HCT116 (cell line): ENCODE results near the gene BOD1.

Source experiments
- ATF3 ChIP-seq: IDR thresholded peaks from 2 replicates; pipeline ENCODE4 v1.6.1; 2012
- CTCF ChIP-seq, 3 experiments: fragments of 200-600 bp in 1 of 3; sonication (generic) in 1 of 3; IDR thresholded peaks in 2 of 3; conservative IDR thresholded peaks in 1 of 3; 2 replicates each; pipeline ENCODE4 v1.5.1; 2012 to 2017; ENCODE audit warnings: low read depth in 2 of 3, low read length in 2 of 3, antibody characterized with exemption in 1 of 3, borderline replicate concordance in 1 of 3, control low read depth in 1 of 3, mild to moderate bottlenecking in 1 of 3, mixed read lengths in 1 of 3, mixed run types in 1 of 3, moderate library complexity in 1 of 3; ENCODE audit not compliant: insufficient read depth in 1 of 3
- EZH2 ChIP-seq: fragments of 200-600 bp; sonication (generic); IDR thresholded peaks from 2 replicates; pipeline ENCODE4 v1.6.1; 2017; ENCODE audit warnings: antibody characterized with exemption, mixed run types
- EZH2phosphoT487 ChIP-seq: fragments of 200-600 bp; IDR thresholded peaks from 2 replicates; pipeline ENCODE4 v1.6.1; 2018; ENCODE audit warnings: antibody characterized with exemption, borderline replicate concordance
- POLR2A ChIP-seq: IDR thresholded peaks from 2 replicates; pipeline ENCODE4 v1.7.0; 2011; ENCODE audit warnings: borderline replicate concordance; ENCODE audit not compliant: insufficient read depth, insufficient read length; ENCODE audit errors: extremely low read depth
- POLR2AphosphoS5 ChIP-seq: IDR thresholded peaks from 2 replicates; pipeline ENCODE4 v1.6.1; 2011; ENCODE audit warnings: mild to moderate bottlenecking, low read depth, low read length, moderate library complexity
- RAD21 ChIP-seq: IDR thresholded peaks from 2 replicates; pipeline ENCODE4 v1.6.1; 2012; ENCODE audit warnings: low read depth, mild to moderate bottlenecking
- SIN3A ChIP-seq: IDR thresholded peaks from 2 replicates; pipeline ENCODE4 v1.6.1; 2012; ENCODE audit warnings: low read depth
- TCF7L2 ChIP-seq: IDR thresholded peaks from 2 replicates; pipeline ENCODE4 v1.7.0; 2011; ENCODE audit warnings: borderline replicate concordance, inconsistent platforms; ENCODE audit not compliant: insufficient read depth, insufficient read length; ENCODE audit errors: extremely low read depth
- ZFX ChIP-seq: fragments of 450-650 bp; IDR thresholded peaks from 2 replicates; pipeline ENCODE4 v1.6.1; 2017

- no peak for TF ChIP-seq POLR2AphosphoS5
- TF ChIP-seq POLR2A = no peak
- TF ChIP-seq SIN3A = no peak
- no peak for TF ChIP-seq CTCF (IDR thresholded peaks at IDR 0.05 in 2 of 3, conservative IDR thresholded peaks at IDR 0.05 in 1 of 3; ENCODE audit: borderline replicate concordance in 1 of 3, insufficient read depth in 1 of 3, low read depth in 2 of 3, low read length in 2 of 3)
- TF ChIP-seq EZH2 = no peak
- no peak for TF ChIP-seq ZFX
- no peak for TF ChIP-seq ATF3
- TF ChIP-seq TCF7L2 = no peak
- TF ChIP-seq RAD21 = no peak
- TF ChIP-seq EZH2phosphoT487 = no peak
Observed at GRCh38 chr5:173612948-173613347, 3.5 kb downstream of the BOD1 start.
